ENCODE results near the gene PRKCG.

PRKCG gene

GRCh38 chr19:53898636-53899341 lies 16.8 kb downstream of the PRKCG start:
- no peak for DNase-seq (ENCODE audit: low read depth)

DNA sequence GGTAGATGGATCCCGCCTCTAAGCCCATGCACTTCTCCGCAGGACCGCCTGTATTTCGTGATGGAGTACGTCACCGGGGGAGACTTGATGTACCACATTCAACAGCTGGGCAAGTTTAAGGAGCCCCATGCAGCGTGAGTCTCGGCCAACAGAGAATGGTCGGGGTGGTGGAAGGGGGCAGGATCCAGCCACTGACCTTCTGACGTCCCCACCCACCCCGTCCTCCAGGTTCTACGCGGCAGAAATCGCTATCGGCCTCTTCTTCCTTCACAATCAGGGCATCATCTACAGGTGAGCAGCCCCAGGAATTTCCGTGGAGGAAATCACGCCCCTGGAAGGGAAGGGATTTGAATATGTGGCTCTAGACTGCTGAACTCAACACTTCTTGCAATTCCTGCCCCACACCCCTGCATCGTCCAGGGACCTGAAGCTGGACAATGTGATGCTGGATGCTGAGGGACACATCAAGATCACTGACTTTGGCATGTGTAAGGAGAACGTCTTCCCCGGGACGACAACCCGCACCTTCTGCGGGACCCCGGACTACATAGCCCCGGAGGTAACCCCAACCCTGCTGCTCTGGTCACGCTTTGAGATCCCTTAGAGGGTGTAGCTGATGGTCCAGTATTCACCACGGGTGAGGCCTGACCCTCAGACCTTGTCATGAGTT lies 18.3 kb downstream of the PRKCG start:
- DNase-seq (ENCODE audit: low read depth), result no peak

- DNase-seq (ENCODE audit: low read depth), result no peak
These were observed 21.2 kb downstream of the PRKCG start for GRCh38 chr19:53903055-53903680.

- DNase-seq (ENCODE audit: low read depth), result no peak
These were observed 22.9 kb downstream of the PRKCG start for GRCh38 chr19:53904909-53905308.

GRCh38 chr19:53905787-53906186 lies 23.8 kb downstream of the PRKCG start:
- DNase-seq (ENCODE audit: low read depth), result no peak

- peak; percentile 36 for DNase-seq (ENCODE audit: low read depth)
These were observed 24.5 kb downstream of the PRKCG start for GRCh38 chr19:53906211-53907192.

DNA sequence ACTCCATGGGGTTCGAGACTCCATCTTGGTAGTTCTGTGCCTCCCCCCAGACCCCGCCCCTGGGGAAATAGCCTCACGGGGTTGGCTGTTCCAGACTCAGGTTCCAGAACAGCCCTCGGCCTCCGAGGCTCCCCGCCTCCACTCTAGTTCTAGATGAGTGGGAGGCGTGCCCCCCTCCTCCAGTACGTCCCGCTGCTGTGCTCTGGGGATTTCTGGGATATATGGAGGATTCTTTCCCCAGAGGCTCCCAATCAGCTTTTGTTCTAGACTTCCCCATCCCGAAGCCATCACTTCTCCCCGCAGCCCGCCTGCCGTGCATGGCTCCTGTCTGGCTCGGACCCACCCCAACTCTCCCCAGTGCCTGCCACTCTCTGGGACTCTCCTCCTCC lies 25.2 kb downstream of the PRKCG start:
- DNase-seq (ENCODE audit: low read depth), result no peak

DNA sequence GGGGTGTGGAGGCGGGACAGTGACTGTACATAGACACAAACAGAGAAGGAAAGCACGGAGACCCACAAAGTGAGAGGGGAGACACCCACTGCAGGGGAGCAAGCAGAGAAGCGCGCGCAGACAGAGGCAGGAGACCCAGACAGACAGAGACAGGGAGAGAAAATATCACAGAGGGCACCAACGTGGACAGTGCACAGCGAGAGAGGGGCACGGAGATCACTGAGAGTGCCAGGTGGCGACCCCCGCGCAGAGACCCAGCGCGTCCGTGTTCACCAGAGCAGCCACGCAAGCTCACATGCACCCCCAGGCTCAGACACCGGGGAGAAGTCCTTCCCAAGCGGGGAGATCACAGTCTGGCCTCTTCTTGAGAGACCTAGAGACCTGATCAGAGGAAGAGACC lies 25.7 kb downstream of the PRKCG start:
- DNase-seq (ENCODE audit: low read depth), result no peak

DNA sequence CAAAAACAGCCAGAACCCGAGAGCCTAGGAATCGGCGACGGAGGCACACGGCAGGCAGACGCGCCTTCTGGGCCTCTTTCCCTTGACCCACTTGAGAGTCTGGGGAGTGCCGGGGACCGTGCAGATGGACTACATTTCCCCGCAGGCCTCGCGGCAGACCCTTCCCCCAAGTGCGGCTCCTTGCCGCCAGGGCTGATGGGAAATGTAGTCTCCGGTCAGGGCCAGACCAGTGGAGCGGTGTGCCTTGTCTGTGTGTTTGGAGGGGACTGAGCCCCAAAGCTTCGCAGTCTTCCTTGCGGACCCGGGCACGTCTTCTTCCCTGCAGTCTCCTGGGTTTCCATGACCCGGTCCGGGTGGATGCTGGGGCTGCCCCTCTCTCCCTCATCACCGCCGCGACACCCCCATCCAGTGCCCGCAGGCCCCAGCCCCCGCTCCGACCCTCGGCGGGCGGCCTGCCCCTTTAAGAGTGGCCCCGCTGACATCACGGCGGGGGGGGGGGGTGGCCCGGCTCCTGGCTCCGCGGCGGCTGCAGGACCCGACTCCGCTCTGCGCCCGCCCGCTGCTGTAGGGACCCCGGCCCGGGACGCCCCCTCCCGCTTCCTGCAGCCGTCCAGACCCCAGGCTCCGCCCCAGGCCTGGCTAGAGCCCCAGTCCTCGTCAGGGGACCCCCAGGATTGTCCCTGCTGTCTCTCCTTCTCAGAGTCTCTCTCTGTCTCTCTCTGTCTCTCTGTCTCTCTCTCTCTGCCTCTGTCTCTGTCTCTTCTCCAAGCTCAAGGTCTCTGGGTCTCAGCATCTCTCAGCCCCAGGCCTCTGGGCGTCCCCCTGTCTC lies 26.3 kb downstream of the PRKCG start:
- no peak for DNase-seq (ENCODE audit: low read depth)

GRCh38 chr19:53908935-53909415 lies 27.0 kb downstream of the PRKCG start, which contains the start of gene CACNG7:
Gene CACNG7 (plus strand): TSS chr19:53909278. CDS start chr19:53912832, 3,554 bp downstream.
- DNase-seq (ENCODE audit: low read depth), result no peak

DNA sequence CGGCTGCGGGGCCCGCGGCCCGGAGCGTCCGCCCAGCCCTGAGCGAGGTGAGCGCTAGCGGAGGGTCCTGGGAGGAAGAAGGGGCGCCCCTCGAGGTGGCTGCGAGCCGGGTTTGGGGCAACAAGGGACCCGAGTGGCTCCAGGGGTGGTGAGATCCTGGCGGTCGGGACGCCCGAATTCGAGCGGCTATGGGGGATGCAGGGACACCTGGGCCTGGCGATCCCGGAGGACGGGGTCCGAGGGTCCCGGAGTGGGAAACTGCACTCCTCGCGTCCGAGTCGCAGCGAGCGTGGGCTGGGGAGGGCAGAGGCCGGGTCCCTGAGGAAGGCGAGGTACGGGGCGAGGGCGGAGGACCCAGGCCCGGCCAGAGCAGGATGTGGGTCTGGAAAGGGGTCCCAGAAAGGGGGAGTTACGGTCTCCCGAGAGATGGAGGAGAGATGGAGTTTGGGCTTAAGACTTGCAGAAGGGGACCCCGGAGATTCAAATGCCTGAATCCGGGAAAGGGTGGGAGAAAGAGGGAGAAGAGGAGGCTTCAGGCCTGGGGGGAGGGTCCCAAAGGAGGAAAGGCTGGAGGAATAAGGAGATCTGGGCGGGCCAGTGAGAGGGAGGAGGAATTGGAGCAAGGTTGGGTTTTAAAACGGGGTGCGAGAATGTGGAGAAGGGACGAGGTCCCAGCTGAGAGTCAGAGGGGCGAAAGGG lies 27.6 kb downstream of the PRKCG start:
- no peak for DNase-seq (ENCODE audit: low read depth)

GRCh38 chr19:53910170-53910518 lies 28.1 kb downstream of the PRKCG start:
- DNase-seq (ENCODE audit: low read depth), result no peak

- DNase-seq (ENCODE audit: low read depth), result no peak
These were observed 30.7 kb downstream of the PRKCG start for GRCh38 chr19:53912653-53913052.

GRCh38 chr19:53915000-53915399 lies 33.0 kb downstream of the PRKCG start:
- DNase-seq (ENCODE audit: low read depth), result no peak

DNA sequence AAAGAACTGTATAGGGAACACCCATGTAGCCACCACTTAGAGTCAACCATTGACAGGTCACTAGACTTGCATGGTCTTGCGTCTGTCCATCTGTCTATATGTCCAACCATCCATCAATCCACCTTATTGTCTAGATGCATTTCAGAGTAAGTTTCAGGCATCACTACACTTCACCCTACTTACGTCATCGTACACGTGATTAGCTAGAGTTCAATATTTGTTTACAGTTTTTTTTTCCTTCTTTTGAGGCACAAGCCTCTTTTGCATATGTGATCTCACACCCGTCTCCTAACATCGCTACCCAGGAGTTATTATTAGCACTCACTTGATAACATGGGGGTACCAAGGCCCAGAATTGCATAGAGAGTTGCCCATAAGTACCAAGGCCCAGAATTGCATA lies 34.0 kb downstream of the PRKCG start:
- no peak for DNase-seq (ENCODE audit: low read depth)

GRCh38 chr19:53917356-53917755 lies 35.4 kb downstream of the PRKCG start:
- DNase-seq (ENCODE audit: low read depth), result no peak

DNA sequence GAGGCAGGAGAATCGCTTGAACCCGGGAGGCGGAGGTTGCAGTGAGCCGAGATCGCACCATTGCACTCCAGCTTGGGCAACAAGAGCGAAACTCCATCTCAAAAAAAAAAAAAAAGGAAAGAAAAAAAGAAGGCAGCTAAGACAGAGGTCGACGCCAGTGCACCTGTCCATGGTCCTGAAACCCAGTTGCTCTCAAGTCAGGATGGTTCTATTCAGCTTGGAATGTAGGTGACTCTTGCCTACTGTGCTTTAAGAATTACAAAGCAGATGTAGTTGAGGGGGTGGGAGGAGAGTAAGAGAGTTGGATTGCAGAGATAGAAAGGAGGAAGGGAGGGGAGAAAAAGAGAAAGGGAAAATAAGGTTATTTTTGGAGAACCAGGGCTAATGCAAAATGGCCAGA lies 45.7 kb downstream of the PRKCG start:
- DNase-seq (ENCODE audit: low read depth), result no peak

DNA sequence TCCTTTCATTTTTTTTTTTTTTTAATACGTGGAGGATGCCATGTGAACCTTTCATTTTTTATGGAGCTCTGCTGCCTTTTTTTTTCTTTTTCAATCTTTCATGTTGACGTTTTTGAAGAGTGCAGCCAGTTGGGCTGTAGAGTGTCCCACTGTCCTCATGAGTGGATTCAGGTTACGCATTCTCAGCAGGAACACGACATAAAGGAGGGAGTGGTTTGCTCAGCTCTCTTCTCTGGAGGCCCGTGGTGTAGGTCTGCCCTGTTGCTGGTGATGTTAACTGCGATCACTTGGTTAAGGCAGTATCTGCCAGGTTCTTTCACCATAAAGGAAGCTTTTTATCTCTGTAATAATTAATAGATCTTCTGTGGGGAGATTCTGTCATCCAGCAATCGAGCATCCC lies 54.0 kb downstream of the PRKCG start:
- no peak for DNase-seq (ENCODE audit: low read depth)

DNA sequence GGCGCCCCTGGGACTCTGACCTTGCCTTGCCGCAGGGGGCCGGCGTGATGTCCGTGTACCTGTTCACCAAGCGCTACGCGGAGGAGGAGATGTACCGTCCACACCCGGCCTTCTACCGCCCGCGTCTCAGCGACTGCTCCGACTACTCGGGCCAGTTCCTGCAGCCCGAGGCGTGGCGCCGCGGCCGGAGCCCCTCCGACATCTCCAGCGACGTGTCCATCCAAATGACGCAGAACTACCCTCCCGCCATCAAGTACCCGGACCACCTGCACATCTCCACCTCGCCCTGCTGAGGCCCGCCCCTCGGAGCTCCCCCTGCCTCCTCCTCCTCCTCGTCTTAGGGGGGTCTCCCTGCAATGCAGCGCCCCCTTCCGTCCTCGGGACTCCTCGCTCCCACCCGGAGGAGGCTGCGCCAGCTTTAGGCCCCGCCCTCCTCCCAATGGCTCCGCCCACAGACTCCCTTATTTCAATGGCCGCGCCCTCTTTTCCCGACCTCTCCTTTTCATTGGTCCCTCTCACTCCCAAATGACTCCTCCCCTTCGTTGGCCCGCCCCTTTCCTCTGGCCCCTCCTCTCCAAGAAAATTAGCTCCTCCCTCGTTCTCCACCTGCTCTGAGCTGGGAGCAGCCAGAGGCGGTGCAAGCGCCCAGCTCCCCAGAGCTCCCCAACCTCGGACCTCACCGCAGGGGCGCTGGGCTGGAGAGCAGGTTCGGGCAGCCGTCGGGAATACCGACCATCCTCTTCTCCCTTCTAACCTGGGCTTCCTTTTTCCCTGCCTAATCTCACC lies 60.2 kb downstream of the PRKCG start:
- DNase-seq (ENCODE audit: low read depth), result no peak

DNA sequence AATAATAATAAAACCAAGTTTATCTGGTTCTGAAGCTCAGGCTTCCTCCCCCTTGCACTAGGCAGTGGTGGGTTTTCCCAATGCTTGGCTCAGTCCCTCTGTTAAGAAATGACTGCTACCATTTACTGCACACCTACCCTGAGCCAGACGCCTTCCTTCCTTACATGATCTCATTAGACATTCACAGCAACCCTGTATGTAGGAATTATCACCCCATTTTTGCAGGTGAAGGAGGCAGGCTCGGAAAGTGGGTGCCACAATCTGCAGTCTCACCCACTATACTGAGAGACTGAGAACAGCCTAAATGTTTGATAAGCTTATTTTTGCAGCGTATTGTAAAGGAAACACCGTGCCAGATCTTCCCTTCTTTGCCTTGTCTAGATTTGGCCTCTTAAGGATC lies 62.4 kb downstream of the PRKCG start:
- DNase-seq (ENCODE audit: low read depth), result no peak

Data from stimulated activated CD8-positive, alpha-beta memory T cell treated with anti-CD3 and anti-CD28 coated beads, Interleukin-12 subunit alpha, Interleukin-12 subunit beta, amount 100 ng/mL, for 4 hours (primary cell).